H1 (cell line): ENCODE measurements around the gene GBGT1. TPM values are rescaled to one million over a fixed set of nuclear protein-coding genes. Genes with fewer than 3 reads are reported as not detected.
"Not testable (repeated sequence)": the region's sequence is repeated elsewhere in the genome, so short reads cannot be mapped to it uniquely, and the experiment has no call there.

Source experiments
- CTCF ChIA-PET: fragments of 300-600 bp; sonication (Branson Sonifier 250); formaldehyde crosslinking; loops from one replicate; lab custom pipeline; 2021; ENCODE audit not compliant: partially characterized antibody; lab: Charles Lee
- POLR2A ChIA-PET: fragments of 300-600 bp; sonication (Branson Sonifier 250); formaldehyde crosslinking; loops from one replicate; lab custom pipeline; 2021; ENCODE audit warnings: inconsistent platforms; ENCODE audit not compliant: partially characterized antibody; lab: Charles Lee
- DNase-seq, 2 experiments: peaks; one replicate each; pipeline versions ENCODE4 v3.0.0 to v3.0.0-alpha.2; 2010 to 2022; ENCODE audit warnings: low spot score in 2 of 2, low read depth in 1 of 2, mixed read lengths in 1 of 2
- FAIRE-seq: peaks from 2 replicates; lab custom pipeline; 2011; peaks lifted over from hg19 to GRCh38; lab: Jason Lieb, UNC
- H2AFZ ChIP-seq: 2 replicates; pipeline ENCODE4 v1.8.1; 2012; ENCODE audit warnings: low read length, inconsistent platforms
- H2AK5ac ChIP-seq: 2 replicates; pipeline ENCODE4 v1.6.1; 2013; ENCODE audit warnings: low read depth, low read length
- H2BK120ac ChIP-seq: replicated peaks from 2 replicates; pipeline ENCODE3; 2013; ENCODE audit warnings: low read depth, low read length, inconsistent platforms
- H2BK12ac ChIP-seq: 2 replicates; pipeline ENCODE4 v1.6.1; 2013; ENCODE audit warnings: low read depth, low read length
- H2BK15ac ChIP-seq: 2 replicates; pipeline ENCODE4 v1.6.1; 2013; ENCODE audit warnings: low read length
- H2BK20ac ChIP-seq: 2 replicates; pipeline ENCODE4 v1.6.1; 2013; ENCODE audit warnings: low read length
- H2BK5ac ChIP-seq: 2 replicates; pipeline ENCODE4 v1.6.1; 2013; ENCODE audit warnings: low read depth, low read length
- H3K14ac ChIP-seq: 2 replicates; pipeline ENCODE4 v1.6.1; 2013; ENCODE audit warnings: inconsistent platforms; ENCODE audit not compliant: insufficient read length
- H3K18ac ChIP-seq: 2 replicates; pipeline ENCODE4 v1.6.1; 2013; ENCODE audit warnings: low read length; ENCODE audit errors: extremely low read depth
- H3K23ac ChIP-seq: 2 replicates; pipeline ENCODE4 v1.6.1; 2013; ENCODE audit warnings: inconsistent platforms; ENCODE audit not compliant: insufficient read length
- H3K23me2 ChIP-seq: 2 replicates; pipeline ENCODE4 v1.6.1; 2013; ENCODE audit warnings: low read depth, low read length
- H3K27ac ChIP-seq: 2 replicates; pipeline ENCODE4 v1.6.1; 2011; ENCODE audit warnings: low read depth, low read length, inconsistent platforms
- H3K27me3 ChIP-seq, 4 experiments: replicated peaks in 1 of 4; 1 replicate in 1 of 4; 2 replicates in 3 of 4; pipeline versions ENCODE4 v1.6.1 to v1.8.1; 2011 to 2013; ENCODE audit warnings: low read length in 3 of 4, mild to moderate bottlenecking in 3 of 4, inconsistent platforms in 2 of 4, mixed read lengths in 2 of 4, moderate library complexity in 1 of 4; ENCODE audit not compliant: control insufficient read depth in 3 of 4, insufficient read depth in 3 of 4; ENCODE audit errors: extremely low read depth in 1 of 4
- H3K36me3 ChIP-seq, 4 experiments: 2 replicates each; pipeline versions ENCODE4 v1.6.1 to v1.8.1; 2011 to 2013; ENCODE audit warnings: mild to moderate bottlenecking in 4 of 4, low read length in 3 of 4, moderate library complexity in 2 of 4, control low read depth in 1 of 4, inconsistent platforms in 1 of 4; ENCODE audit not compliant: insufficient read depth in 4 of 4, control insufficient read depth in 2 of 4
- H3K4ac ChIP-seq: replicated peaks from 2 replicates; pipeline ENCODE3; 2013; ENCODE audit warnings: low read length, low read depth, mixed read lengths, inconsistent platforms; ENCODE audit not compliant: insufficient read length
- H3K4me1 ChIP-seq, 4 experiments: replicated peaks in 1 of 4; 1 replicate in 1 of 4; 2 replicates in 3 of 4; pipeline versions ENCODE4 v1.6.1 to v1.8.1; 2011 to 2013; ENCODE audit warnings: low read length in 3 of 4, inconsistent platforms in 2 of 4, mixed read lengths in 1 of 4; ENCODE audit not compliant: insufficient read depth in 4 of 4, control insufficient read depth in 3 of 4
- H3K4me2 ChIP-seq, 2 experiments: 2 replicates each; pipeline versions ENCODE4 v1.6.1 to v1.8.1; 2011 to 2013; ENCODE audit warnings: low read depth in 2 of 2, low read length in 2 of 2, control low read depth in 1 of 2, inconsistent platforms in 1 of 2, mild to moderate bottlenecking in 1 of 2; ENCODE audit not compliant: insufficient read depth in 1 of 2
- H3K4me3 ChIP-seq, 4 experiments: fragments of 200-600, 300-600 bp in 1 of 4; sonication (generic), shearing (Covaris generic), sonication (Bioruptor Twin) in 1 of 4; 2 replicates each; pipeline versions ENCODE4 v1.5.1 to v1.8.1; 2011 to 2016; ENCODE audit warnings: low read length in 4 of 4, low read depth in 3 of 4, control low read depth in 2 of 4, inconsistent platforms in 2 of 4, mild to moderate bottlenecking in 2 of 4, mixed read lengths in 1 of 4, moderate library complexity in 1 of 4; ENCODE audit not compliant: insufficient read depth in 2 of 4; ENCODE audit errors: extremely low read depth in 1 of 4
- H3K56ac ChIP-seq: replicated peaks from 2 replicates; pipeline ENCODE3; 2013; ENCODE audit warnings: low read depth, mild to moderate bottlenecking, mixed read lengths, low read length, inconsistent platforms; ENCODE audit not compliant: insufficient read length
- H3K79me1 ChIP-seq: 2 replicates; pipeline ENCODE4 v1.6.1; 2013; ENCODE audit warnings: low read depth, low read length, control low read depth
- H3K79me2 ChIP-seq, 2 experiments: 2 replicates each; pipeline versions ENCODE4 v1.6.1 to v1.8.1; 2012 to 2013; ENCODE audit warnings: low read length in 2 of 2, mild to moderate bottlenecking in 2 of 2, inconsistent platforms in 1 of 2; ENCODE audit not compliant: insufficient read depth in 2 of 2, control insufficient read depth in 1 of 2
- H3K9ac ChIP-seq, 4 experiments: replicated peaks in 1 of 4; 1 replicate in 1 of 4; 2 replicates in 3 of 4; pipeline versions ENCODE4 v1.6.1 to v1.8.1; 2011 to 2013; ENCODE audit warnings: low read depth in 3 of 4, low read length in 3 of 4, control low read depth in 2 of 4, mild to moderate bottlenecking in 2 of 4, moderate library complexity in 2 of 4, inconsistent platforms in 1 of 4; ENCODE audit errors: extremely low read depth in 1 of 4
- H3K9me3 ChIP-seq, 2 experiments: 2 replicates each; pipeline versions ENCODE4 v1.6.1 to v1.8.1; 2012 to 2013; ENCODE audit warnings: mild to moderate bottlenecking in 2 of 2, moderate library complexity in 2 of 2, control low read depth in 1 of 2, inconsistent platforms in 1 of 2, low read depth in 1 of 2, low read length in 1 of 2, mixed read lengths in 1 of 2; ENCODE audit not compliant: insufficient read depth in 2 of 2
- H4K20me1 ChIP-seq, 2 experiments: replicated peaks in 1 of 2; 2 replicates each; pipeline versions ENCODE3 to v1.8.1; 2011 to 2013; ENCODE audit warnings: inconsistent platforms in 2 of 2, low read length in 2 of 2, mild to moderate bottlenecking in 1 of 2; ENCODE audit not compliant: insufficient read depth in 2 of 2, control insufficient read depth in 1 of 2
- H4K5ac ChIP-seq: 2 replicates; pipeline ENCODE4 v1.6.1; 2013; ENCODE audit warnings: low read length, low read depth, mixed read lengths, inconsistent platforms; ENCODE audit not compliant: insufficient read length
- H4K8ac ChIP-seq: 2 replicates; pipeline ENCODE4 v1.8.0; 2013; ENCODE audit warnings: mild to moderate bottlenecking, moderate library complexity, low read length, inconsistent platforms; ENCODE audit not compliant: insufficient read depth; ENCODE audit errors: extremely low read depth
- H4K91ac ChIP-seq: replicated peaks from 2 replicates; pipeline ENCODE3; 2013; ENCODE audit warnings: low read length, mixed read lengths, inconsistent platforms; ENCODE audit not compliant: insufficient read length
- CHD1 ChIP-seq: IDR thresholded peaks from 2 replicates; pipeline ENCODE4 v1.6.1; 2012; ENCODE audit warnings: low read depth, low read length, improper control_type of control experiment
- HDAC6 ChIP-seq: IDR thresholded peaks from one replicate; pipeline ENCODE4 v1.7.1; 2012; ENCODE audit warnings: low read depth, mild to moderate bottlenecking, inconsistent platforms, low read length, moderate library complexity
- JUND ChIP-seq: IDR thresholded peaks from 2 replicates; pipeline ENCODE4 v1.6.1; 2011; ENCODE audit warnings: mild to moderate bottlenecking, improper control_type of control experiment, low read length
- NANOG ChIP-seq: IDR thresholded peaks from 2 replicates; pipeline ENCODE4 v1.6.1; 2011; ENCODE audit warnings: low read length, low read depth, mild to moderate bottlenecking, inconsistent platforms; ENCODE audit not compliant: insufficient read depth, poor library complexity, severe bottlenecking
- POLR2AphosphoS5 ChIP-seq: IDR thresholded peaks from 2 replicates; pipeline ENCODE4 v1.6.1; 2011; ENCODE audit warnings: low read depth, low read length
- USF2 ChIP-seq: IDR thresholded peaks from 2 replicates; pipeline ENCODE4 v1.6.1; 2011; ENCODE audit warnings: low read length, improper control_type of control experiment
- WGBS, 2 experiments: shearing (Covaris generic) in 1 of 2; methylation state at CpG; one replicate each; pipeline versions ENCODE4 v1.1.6 to v1.1.7; 2013 to 2015; ENCODE audit warnings: low lambda C conversion rate in 2 of 2, mixed read lengths in 2 of 2, inconsistent platforms in 1 of 2, low coverage in 1 of 2, missing lambda C conversion rate in 1 of 2; ENCODE audit not compliant: insufficient replicate concordance in 2 of 2, insufficient coverage in 1 of 2, insufficient read length in 1 of 2; ENCODE audit errors: extremely low coverage in 1 of 2, missing lambda C conversion rate in 1 of 2; 5-methylcytosine and 5-hydroxymethylcytosine counted together
- polyA plus RNA-seq, 7 experiments: library from polyadenylated mRNA; depleted of rRNA in 3 of 7; stranded (reverse) in 5 of 7; unstranded in 2 of 7; fragments of >200 nt in 5 of 7; fragments of 200-250 nt in 2 of 7; gene quantifications; 1 replicate in 5 of 7; 2 replicates in 1 of 7; 4 replicates in 1 of 7; pipeline versions ENCODE4 v1.2.1 to v1.2.3, GENCODE V29; 2011 to 2013; ENCODE audit warnings: missing spikeins in 2 of 7, mixed read lengths in 2 of 7
- total RNA-seq: library from RNA; stranded (reverse); fragmentation: NEBNext Ultra II Directional; extraction: Animal tissue kit (Norgen Biotek cat#: 25700); gene quantifications from 2 replicates; pipeline ENCODE4 v1.2.1, GENCODE V29; 2021

GBGT1 gene
- total and polyA plus RNA-seq, 2 of the 8 experiments (the other 6 are each of a cell fraction or from before 2014, with no cell fraction given) = 7.1 to 9.7 TPM

DNA sequence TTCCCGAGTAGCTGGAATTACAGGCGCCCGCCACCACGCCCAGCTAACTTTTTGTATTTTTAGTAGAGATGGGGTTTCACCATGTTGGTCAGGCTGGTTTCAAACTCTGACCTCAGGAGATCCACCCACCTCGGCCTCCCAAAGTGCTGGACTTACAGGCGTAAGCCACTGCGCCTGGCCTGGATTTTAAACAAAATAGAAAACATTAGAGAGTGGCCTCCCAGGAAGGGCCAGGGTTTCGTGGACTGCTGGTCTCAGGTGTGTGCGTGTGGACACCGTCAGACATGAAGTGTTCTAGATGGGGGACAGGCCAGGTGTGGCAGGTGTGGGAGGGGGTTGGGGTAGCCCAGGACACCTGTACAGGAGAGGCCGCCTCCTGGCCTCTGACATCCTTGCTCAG lies 7.0 kb upstream of the GBGT1 start (continued):
- TF ChIP-seq NANOG (no peak), CHD1 (no peak), HDAC6 (no peak), POLR2AphosphoS5 (no peak), JUND (no peak), USF2 (no peak)

DNA sequence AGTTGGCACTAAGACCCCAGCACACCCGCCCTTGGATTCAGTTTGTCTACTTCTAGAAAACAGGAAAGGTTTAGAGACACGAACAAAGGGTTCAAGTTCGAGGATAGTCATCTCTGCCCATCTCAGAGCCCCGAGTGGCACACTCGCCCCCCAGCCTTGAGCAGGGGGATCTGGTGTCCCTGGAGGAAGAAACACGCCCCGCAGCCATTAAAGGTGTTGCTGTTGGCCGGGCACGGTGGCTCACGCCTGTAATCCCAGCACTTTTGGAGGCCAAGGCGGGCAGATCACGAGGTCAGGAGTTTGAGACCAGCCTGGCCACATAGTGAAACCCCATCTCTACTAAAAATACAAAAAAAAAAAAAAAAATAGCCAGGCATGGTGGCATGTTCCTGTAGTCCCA lies 6.0 kb upstream of the GBGT1 start:
- H2BK120ac ChIP-seq, FAIRE-seq, H3K4me3 ChIP-seq, H2BK5ac ChIP-seq, H3K79me1 ChIP-seq, H4K91ac ChIP-seq, H2BK12ac ChIP-seq, H4K8ac ChIP-seq, H2AK5ac ChIP-seq, H3K27me3 ChIP-seq, H4K5ac ChIP-seq, H3K23me2 ChIP-seq, H3K4me1 ChIP-seq, H3K79me2 ChIP-seq, H2BK15ac ChIP-seq, H3K9ac ChIP-seq, H2BK20ac ChIP-seq, H3K27ac ChIP-seq, H4K20me1 ChIP-seq, H3K14ac ChIP-seq, H2AFZ ChIP-seq, H3K9me3 ChIP-seq, H3K36me3 ChIP-seq, DNase-seq, H3K23ac ChIP-seq, H3K4ac ChIP-seq, H3K18ac ChIP-seq, H3K56ac ChIP-seq, H3K4me2 ChIP-seq: not testable (repeated sequence)
- ChIA-PET POLR2A (interaction anchor here (0.8 kb wide), 1 partner anchor 178 kb away, joined by 4 read pairs; the partner anchor contains the start of genes MED22 and RPL7A), CTCF (interaction anchor here (0.7 to 8.6 kb wide), 3 partner anchors 13 to 70 kb away, joined by 3 to 96 read pairs (median 3); no protein-coding TSS in a partner anchor)
- 92% methylated on average over 12 of the region's 12 CpGs; no CpG with 5 or more reads in 1 of the 2 experiments for WGBS, 2 experiments
